Measurements from ENCODE around the gene DUS2.

DNA sequence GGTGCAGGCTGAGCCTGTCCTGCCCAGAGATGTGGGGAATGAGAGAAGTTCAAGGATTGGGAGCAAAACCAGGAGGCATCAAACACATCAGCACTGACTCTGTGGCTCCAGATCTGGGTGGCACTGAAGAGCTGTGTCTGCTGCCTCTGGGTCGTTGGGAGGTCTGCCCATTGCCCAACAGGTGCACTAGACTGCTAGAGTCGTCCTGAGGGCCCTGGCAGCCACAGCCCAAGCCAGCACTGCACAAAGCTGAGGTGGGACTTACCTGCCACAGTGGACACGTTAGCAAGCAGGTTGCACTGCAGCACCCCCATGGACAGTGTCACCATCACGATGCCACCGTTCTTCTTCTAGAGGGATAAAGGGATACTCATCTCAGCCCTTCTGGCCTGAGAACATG lies 46.1 kb upstream of the DUS2 start:
- TF ChIP-seq POLR2AphosphoS5 (IDR thresholded peaks at IDR 0.05; ENCODE audit: low read depth, low read length) (no peak), POLR2A (IDR thresholded peaks at IDR 0.05; ENCODE audit: low read depth, low read length) (no peak)

All from GM12892 (cell line).